ENCODE measurements around the gene CMSS1. TPM values are rescaled to one million over a fixed set of nuclear protein-coding genes. Genes with fewer than 3 reads are reported as not detected.

CMSS1 gene
- total and polyA plus RNA-seq, 2 of the 13 experiments (the other 11 are each of a cell fraction or from before 2014, with no cell fraction given): 6.4 to 48.7 TPM

DNA sequence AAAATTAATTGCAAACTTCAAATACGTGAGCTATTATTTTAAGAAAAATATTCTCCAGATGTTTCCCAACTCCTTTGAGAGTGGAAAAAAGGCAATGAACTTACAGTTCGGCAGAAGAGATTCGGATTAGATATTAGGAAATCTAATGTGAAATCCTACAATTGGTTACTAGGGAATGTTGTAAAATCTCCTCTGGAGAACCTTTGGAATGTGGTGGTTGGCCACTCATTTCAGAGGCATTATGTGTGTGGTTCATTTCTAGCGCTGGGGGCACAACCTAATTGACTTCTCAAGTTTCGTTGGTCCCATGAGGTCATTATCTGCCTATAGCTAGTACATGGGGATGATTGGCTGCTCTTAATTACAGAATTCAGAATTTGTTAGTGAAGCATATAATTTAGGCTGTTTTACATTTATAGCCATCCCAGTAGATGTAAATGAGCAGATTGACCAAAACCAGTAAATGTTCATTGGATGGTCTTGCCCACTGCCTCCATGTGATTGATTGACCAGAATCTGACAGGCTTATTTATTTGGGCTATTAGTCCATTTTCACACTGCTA is 34.6 kb upstream of the CMSS1 start:
- ChIA-PET POLR2A (no interaction called here), CTCF (ENCODE audit: low intra/inter-chr PET ratio, low total read pairs) (no interaction called here)
- Histone ChIP-seq H3K4me1 (ENCODE audit: insufficient read depth, low read length) (no peaks in the 10 kb centered on the region), H3K36me3 (replicated peaks in 1 of 2; ENCODE audit: control insufficient read depth in 1 of 2, insufficient read depth in 2 of 2, low read length in 2 of 2) (no peaks in the 10 kb centered on the region), H3K4me3 (replicated peaks in 1 of 3; ENCODE audit: insufficient read depth in 1 of 3, low read depth in 2 of 3, low read length in 3 of 3) (no peak overlapping the region), H3K27ac (ENCODE audit: extremely low read length, insufficient read depth, low read length) (no peak overlapping the region), H4K20me1 (ENCODE audit: insufficient read depth, low read length) (no peaks in the 10 kb centered on the region), H3K9ac (ENCODE audit: insufficient read depth, low read depth, low read length) (no peak overlapping the region), H3K79me2 (ENCODE audit: insufficient read depth, low read length) (no peaks in the 10 kb centered on the region), H3K9me3 (ENCODE audit: low read length) (no peaks in the 10 kb centered on the region), H3K27me3 (ENCODE audit: control insufficient read depth in 1 of 2, insufficient read depth in 2 of 2, low read length in 2 of 2) (no peaks in the 10 kb centered on the region), H3K4me2 (ENCODE audit: low read depth, low read length) (no peak overlapping the region), H2AFZ (ENCODE audit: low read length) (no peak overlapping the region)
- TF ChIP-seq YY1 (IDR thresholded peaks at IDR 0.05; ENCODE audit: insufficient read depth, insufficient replicate concordance, low read depth, low read length) (no peak), ARID2 (CRISPR knock-in tag; IDR thresholded peaks at IDR 0.05; ENCODE audit: borderline replicate concordance) (no peak), ZFP90 (CRISPR knock-in tag; IDR thresholded peaks at IDR 0.05; ENCODE audit: borderline replicate concordance) (no peak), ATF7-NPFF (CRISPR knock-in tag; IDR thresholded peaks at IDR 0.05; ENCODE audit: low read depth) (no peak), CBFB (CRISPR knock-in tag; IDR thresholded peaks at IDR 0.05) (no peak), MYNN (CRISPR knock-in tag; IDR thresholded peaks at IDR 0.05; ENCODE audit: low read depth) (no peak), JUN (CRISPR knock-in tag; IDR thresholded peaks at IDR 0.05) (no peak), SKI (IDR thresholded peaks at IDR 0.05; ENCODE audit: partially characterized antibody) (no peak), TCF7L2 (IDR thresholded peaks at IDR 0.05; ENCODE audit: low read depth, low read length) (no peak), SCMH1 (CRISPR knock-in tag; IDR thresholded peaks at IDR 0.05; ENCODE audit: borderline replicate concordance) (no peak), EZH2 (conservative IDR thresholded peaks at IDR 0.05; ENCODE audit: low read depth, low read length) (no peak), ATF7 (IDR thresholded peaks at IDR 0.05) (no peak), ATF7 (CRISPR knock-in tag; IDR thresholded peaks at IDR 0.05) (no peak), ERF (CRISPR knock-in tag; IDR thresholded peaks at IDR 0.05) (no peak), CREM (IDR thresholded peaks at IDR 0.05) (no peak), CREM (CRISPR knock-in tag; IDR thresholded peaks at IDR 0.05) (no peak), ZBTB7A (CRISPR knock-in tag; IDR thresholded peaks at IDR 0.05) (no peak), ZFP36 (IDR thresholded peaks at IDR 0.05; ENCODE audit: borderline replicate concordance, low read depth, low read length, partially characterized antibody) (no peak), ZNF615 (CRISPR knock-in tag; IDR thresholded peaks at IDR 0.05; ENCODE audit: borderline replicate concordance) (no peak), ZNF180 (CRISPR knock-in tag; IDR thresholded peaks at IDR 0.05; ENCODE audit: borderline replicate concordance, low read depth) (no peak), ZSCAN31 (CRISPR knock-in tag; IDR thresholded peaks at IDR 0.05; ENCODE audit: low read depth) (no peak)
- TF ChIP-seq, protein P1, sequence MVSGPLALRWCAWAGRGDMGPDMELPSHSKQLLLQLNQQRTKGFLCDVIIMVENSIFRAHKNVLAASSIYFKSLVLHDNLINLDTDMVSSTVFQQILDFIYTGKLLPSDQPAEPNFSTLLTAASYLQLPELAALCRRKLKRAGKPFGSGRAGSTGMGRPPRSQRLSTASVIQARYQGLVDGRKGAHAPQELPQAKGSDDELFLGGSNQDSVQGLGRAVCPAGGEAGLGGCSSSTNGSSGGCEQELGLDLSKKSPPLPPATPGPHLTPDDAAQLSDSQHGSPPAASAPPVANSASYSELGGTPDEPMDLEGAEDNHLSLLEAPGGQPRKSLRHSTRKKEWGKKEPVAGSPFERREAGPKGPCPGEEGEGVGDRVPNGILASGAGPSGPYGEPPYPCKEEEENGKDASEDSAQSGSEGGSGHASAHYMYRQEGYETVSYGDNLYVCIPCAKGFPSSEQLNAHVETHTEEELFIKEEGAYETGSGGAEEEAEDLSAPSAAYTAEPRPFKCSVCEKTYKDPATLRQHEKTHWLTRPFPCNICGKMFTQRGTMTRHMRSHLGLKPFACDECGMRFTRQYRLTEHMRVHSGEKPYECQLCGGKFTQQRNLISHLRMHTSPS (CRISPR knock-in tag; IDR thresholded peaks at IDR 0.05; ENCODE audit: low read depth): no peak
- intact Hi-C loops (cut with micrococcal nuclease; ENCODE audit: unreplicated experiment) (no loop called here), in situ Hi-C loops (cut with HindIII; ENCODE audit: extremely low pct_ligation_motif_present, low pct_unique_long_range_greater_than_20kb) (no loop called here)
- 13% methylated on average over 5 of the region's 5 CpGs for WGBS (ENCODE audit: low lambda C conversion rate)
- DNase-seq (ENCODE audit: low spot score) (no peak), FAIRE-seq (no peak), ATAC-seq (no peak)
- no TSS peak for BruUV-seq (replicated peaks)

Data from HepG2 (cell line).